ENCODE data around the gene PTPN20. TPM values are rescaled to one million over a fixed set of nuclear protein-coding genes. Genes with fewer than 3 reads are reported as not detected.
"Not testable (repeated sequence)": the region's sequence is repeated elsewhere in the genome, so short reads cannot be mapped to it uniquely, and the experiment has no call there.

PTPN20 gene
- total and polyA plus RNA-seq, 2 of the 8 experiments (the other 6 are each of a cell fraction or from before 2014, with no cell fraction given), result not detected

- H4K5ac ChIP-seq (ENCODE audit: insufficient read length, low read depth, low read length); H3K23me2 ChIP-seq (ENCODE audit: low read depth, low read length); H3K79me1 ChIP-seq (ENCODE audit: low read depth, low read length); H3K18ac ChIP-seq (ENCODE audit: extremely low read depth, low read length); H3K56ac ChIP-seq (replicated peaks; ENCODE audit: insufficient read length, low read depth, low read length); H3K9ac ChIP-seq (replicated peaks in 1 of 4; ENCODE audit: extremely low read depth in 1 of 4, low read depth in 3 of 4, low read length in 3 of 4); H2AFZ ChIP-seq (ENCODE audit: low read length); H3K27ac ChIP-seq (ENCODE audit: low read depth, low read length); H4K20me1 ChIP-seq (replicated peaks in 1 of 2; ENCODE audit: control insufficient read depth in 1 of 2, insufficient read depth in 2 of 2, low read length in 2 of 2); H3K27me3 ChIP-seq (replicated peaks in 1 of 4; ENCODE audit: control insufficient read depth in 3 of 4, extremely low read depth in 1 of 4, insufficient read depth in 3 of 4, low read length in 3 of 4); H3K14ac ChIP-seq (ENCODE audit: insufficient read length); H2BK12ac ChIP-seq (ENCODE audit: low read depth, low read length); H3K4me1 ChIP-seq (replicated peaks in 1 of 4; ENCODE audit: control insufficient read depth in 3 of 4, insufficient read depth in 4 of 4, low read length in 3 of 4); CTCF ChIA-PET (ENCODE audit: partially characterized antibody); H2AK5ac ChIP-seq (ENCODE audit: low read depth, low read length); H3K4ac ChIP-seq (replicated peaks; ENCODE audit: insufficient read length, low read depth, low read length); H3K79me2 ChIP-seq (ENCODE audit: control insufficient read depth in 1 of 2, insufficient read depth in 2 of 2, low read length in 2 of 2); H2BK20ac ChIP-seq (ENCODE audit: low read length); H2BK120ac ChIP-seq (replicated peaks; ENCODE audit: low read depth, low read length); H4K8ac ChIP-seq (ENCODE audit: extremely low read depth, insufficient read depth, low read length); H3K4me2 ChIP-seq (ENCODE audit: insufficient read depth in 1 of 2, low read depth in 2 of 2, low read length in 2 of 2); H3K4me3 ChIP-seq (ENCODE audit: extremely low read depth in 1 of 4, insufficient read depth in 2 of 4, low read depth in 3 of 4, low read length in 4 of 4); H3K36me3 ChIP-seq (ENCODE audit: control insufficient read depth in 2 of 4, insufficient read depth in 4 of 4, low read length in 3 of 4); H4K91ac ChIP-seq (replicated peaks; ENCODE audit: insufficient read length, low read length); FAIRE-seq; H3K9me3 ChIP-seq (ENCODE audit: insufficient read depth in 2 of 2, low read depth in 1 of 2, low read length in 1 of 2); POLR2A ChIA-PET (ENCODE audit: partially characterized antibody); H3K23ac ChIP-seq (ENCODE audit: insufficient read length); DNase-seq (ENCODE audit: low read depth in 1 of 2, low spot score in 2 of 2); H2BK15ac ChIP-seq (ENCODE audit: low read length); H2BK5ac ChIP-seq (ENCODE audit: low read depth, low read length): not testable (repeated sequence)
- WGBS, 2 experiments (ENCODE audit: extremely low coverage in 1 of 2, insufficient coverage in 1 of 2, insufficient read length in 1 of 2, insufficient replicate concordance in 2 of 2, low coverage in 1 of 2, low lambda C conversion rate in 2 of 2, missing lambda C conversion rate in 1 of 2), result no CpG with 5 or more reads among the region's 10 CpGs
Measured at GRCh38 chr10:46907185-46908117, 3.8 kb upstream of the PTPN20 start.

- H3K56ac ChIP-seq (replicated peaks; ENCODE audit: insufficient read length, low read depth, low read length); H3K23me2 ChIP-seq (ENCODE audit: low read depth, low read length); H3K23ac ChIP-seq (ENCODE audit: insufficient read length); H3K36me3 ChIP-seq (ENCODE audit: control insufficient read depth in 2 of 4, insufficient read depth in 4 of 4, low read length in 3 of 4); H2BK15ac ChIP-seq (ENCODE audit: low read length); H3K9ac ChIP-seq (replicated peaks in 1 of 4; ENCODE audit: extremely low read depth in 1 of 4, low read depth in 3 of 4, low read length in 3 of 4); H2BK120ac ChIP-seq (replicated peaks; ENCODE audit: low read depth, low read length); H3K4me3 ChIP-seq (ENCODE audit: extremely low read depth in 1 of 4, insufficient read depth in 2 of 4, low read depth in 3 of 4, low read length in 4 of 4); H3K14ac ChIP-seq (ENCODE audit: insufficient read length); H3K4me1 ChIP-seq (replicated peaks in 1 of 4; ENCODE audit: control insufficient read depth in 3 of 4, insufficient read depth in 4 of 4, low read length in 3 of 4); H3K9me3 ChIP-seq (ENCODE audit: insufficient read depth in 2 of 2, low read depth in 1 of 2, low read length in 1 of 2); H3K27me3 ChIP-seq (replicated peaks in 1 of 4; ENCODE audit: control insufficient read depth in 3 of 4, extremely low read depth in 1 of 4, insufficient read depth in 3 of 4, low read length in 3 of 4); H2BK12ac ChIP-seq (ENCODE audit: low read depth, low read length); H3K18ac ChIP-seq (ENCODE audit: extremely low read depth, low read length); H4K91ac ChIP-seq (replicated peaks; ENCODE audit: insufficient read length, low read length); H2BK5ac ChIP-seq (ENCODE audit: low read depth, low read length); CTCF ChIA-PET (ENCODE audit: partially characterized antibody); H2BK20ac ChIP-seq (ENCODE audit: low read length); H3K4ac ChIP-seq (replicated peaks; ENCODE audit: insufficient read length, low read depth, low read length); H3K79me1 ChIP-seq (ENCODE audit: low read depth, low read length); H3K79me2 ChIP-seq (ENCODE audit: control insufficient read depth in 1 of 2, insufficient read depth in 2 of 2, low read length in 2 of 2); H4K8ac ChIP-seq (ENCODE audit: extremely low read depth, insufficient read depth, low read length); POLR2A ChIA-PET (ENCODE audit: partially characterized antibody); H2AK5ac ChIP-seq (ENCODE audit: low read depth, low read length); DNase-seq (ENCODE audit: low read depth in 1 of 2, low spot score in 2 of 2); H3K27ac ChIP-seq (ENCODE audit: low read depth, low read length); H2AFZ ChIP-seq (ENCODE audit: low read length); H3K4me2 ChIP-seq (ENCODE audit: insufficient read depth in 1 of 2, low read depth in 2 of 2, low read length in 2 of 2); FAIRE-seq; H4K5ac ChIP-seq (ENCODE audit: insufficient read length, low read depth, low read length); H4K20me1 ChIP-seq (replicated peaks in 1 of 2; ENCODE audit: control insufficient read depth in 1 of 2, insufficient read depth in 2 of 2, low read length in 2 of 2): not testable (repeated sequence)
- 83% methylated on average over 1 of the region's 2 CpGs; no CpG with 5 or more reads in 1 of the 2 experiments for WGBS, 2 experiments (ENCODE audit: extremely low coverage in 1 of 2, insufficient coverage in 1 of 2, insufficient read length in 1 of 2, insufficient replicate concordance in 2 of 2, low coverage in 1 of 2, low lambda C conversion rate in 2 of 2, missing lambda C conversion rate in 1 of 2)
Measured at GRCh38 chr10:46922498-46922897, 11.3 kb downstream of the PTPN20 start.
